ENCODE data around the gene PLOD1. TPM values are rescaled to one million over a fixed set of nuclear protein-coding genes. Genes with fewer than 3 reads are reported as not detected.

The PLOD1 gene
- total and polyA plus RNA-seq, 2 experiments from 2014 or later, result 22.4 to 62.9 TPM

DNA sequence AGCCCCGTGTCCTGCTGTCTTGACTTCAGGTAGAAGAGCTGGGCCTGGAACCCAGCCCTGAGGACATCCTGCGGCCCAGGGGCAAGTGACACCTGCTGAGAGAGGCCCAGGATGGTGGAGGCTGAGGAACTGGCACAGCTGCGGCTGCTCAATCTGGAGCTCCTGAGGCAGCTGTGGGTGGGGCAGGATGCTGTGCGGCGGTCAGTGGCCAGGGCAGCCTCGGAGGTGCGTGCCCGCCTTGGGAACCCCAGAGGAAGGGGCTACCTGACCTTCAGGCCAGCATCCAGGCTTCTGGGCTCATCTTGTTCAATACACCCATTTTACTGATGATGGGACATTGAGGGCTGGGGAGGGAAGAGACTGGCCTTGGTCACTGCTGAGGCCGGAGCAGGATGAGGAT lies 87.1 kb downstream of the PLOD1 start:
- peaks cover 8% of the 10 kb centered on the region; the same call in 1 of the 2 replicates for H3F3A ChIP-seq (replicated peaks; ENCODE audit: low read depth)
- peaks cover 22% of the 10 kb centered on the region for H3K36me3 ChIP-seq (ENCODE audit: insufficient read depth)
- Mint-ChIP-seq H3K36me3 (ENCODE audit: low read depth) (peaks cover 42% of the 10 kb centered on the region), H3K27me3 (ENCODE audit: insufficient read depth, low read depth, poor library complexity) (peaks cover 4% of the 10 kb centered on the region), H3K4me3 (no peak overlapping the region), H3K9me3 (no peaks in the 10 kb centered on the region), H3K27ac (no peak overlapping the region), H3K4me1 (no peaks in the 10 kb centered on the region)
- H3K79me2 ChIP-seq (replicated peaks; ENCODE audit: insufficient read depth), result peaks cover 24% of the 10 kb centered on the region
- H2AFZ ChIP-seq, result no peak overlapping the region
- H3K27ac ChIP-seq (ENCODE audit: low read depth), result no peak overlapping the region
- no peaks in the 10 kb centered on the region; the same call in 1 of the 2 replicates for H4K20me1 ChIP-seq (replicated peaks; ENCODE audit: insufficient read depth)
- no peaks in the 10 kb centered on the region for H3K9me2 ChIP-seq (ENCODE audit: insufficient read depth)
- ATAC-seq (no peak), DNase-seq (ENCODE audit: low spot score) (no peak)
- H3K27me3 ChIP-seq (ENCODE audit: insufficient read depth), result no peaks in the 10 kb centered on the region
- peaks cover 7% of the 10 kb centered on the region; the same call in 1 of the 2 replicates for H3K4me1 ChIP-seq (ENCODE audit: insufficient read depth)
- no peak for TF ChIP-seq EZH2phosphoT487 (IDR thresholded peaks at IDR 0.05; ENCODE audit: unreplicated experiment)
- no peak for TF ChIP-seq ZNF331 (CRISPR knock-in tag; IDR thresholded peaks at IDR 0.05; ENCODE audit: low read depth)
- TF ChIP-seq POLR2AphosphoS5 (IDR thresholded peaks at IDR 0.05; ENCODE audit: low read depth), result no peak
- TF ChIP-seq, protein P1, sequence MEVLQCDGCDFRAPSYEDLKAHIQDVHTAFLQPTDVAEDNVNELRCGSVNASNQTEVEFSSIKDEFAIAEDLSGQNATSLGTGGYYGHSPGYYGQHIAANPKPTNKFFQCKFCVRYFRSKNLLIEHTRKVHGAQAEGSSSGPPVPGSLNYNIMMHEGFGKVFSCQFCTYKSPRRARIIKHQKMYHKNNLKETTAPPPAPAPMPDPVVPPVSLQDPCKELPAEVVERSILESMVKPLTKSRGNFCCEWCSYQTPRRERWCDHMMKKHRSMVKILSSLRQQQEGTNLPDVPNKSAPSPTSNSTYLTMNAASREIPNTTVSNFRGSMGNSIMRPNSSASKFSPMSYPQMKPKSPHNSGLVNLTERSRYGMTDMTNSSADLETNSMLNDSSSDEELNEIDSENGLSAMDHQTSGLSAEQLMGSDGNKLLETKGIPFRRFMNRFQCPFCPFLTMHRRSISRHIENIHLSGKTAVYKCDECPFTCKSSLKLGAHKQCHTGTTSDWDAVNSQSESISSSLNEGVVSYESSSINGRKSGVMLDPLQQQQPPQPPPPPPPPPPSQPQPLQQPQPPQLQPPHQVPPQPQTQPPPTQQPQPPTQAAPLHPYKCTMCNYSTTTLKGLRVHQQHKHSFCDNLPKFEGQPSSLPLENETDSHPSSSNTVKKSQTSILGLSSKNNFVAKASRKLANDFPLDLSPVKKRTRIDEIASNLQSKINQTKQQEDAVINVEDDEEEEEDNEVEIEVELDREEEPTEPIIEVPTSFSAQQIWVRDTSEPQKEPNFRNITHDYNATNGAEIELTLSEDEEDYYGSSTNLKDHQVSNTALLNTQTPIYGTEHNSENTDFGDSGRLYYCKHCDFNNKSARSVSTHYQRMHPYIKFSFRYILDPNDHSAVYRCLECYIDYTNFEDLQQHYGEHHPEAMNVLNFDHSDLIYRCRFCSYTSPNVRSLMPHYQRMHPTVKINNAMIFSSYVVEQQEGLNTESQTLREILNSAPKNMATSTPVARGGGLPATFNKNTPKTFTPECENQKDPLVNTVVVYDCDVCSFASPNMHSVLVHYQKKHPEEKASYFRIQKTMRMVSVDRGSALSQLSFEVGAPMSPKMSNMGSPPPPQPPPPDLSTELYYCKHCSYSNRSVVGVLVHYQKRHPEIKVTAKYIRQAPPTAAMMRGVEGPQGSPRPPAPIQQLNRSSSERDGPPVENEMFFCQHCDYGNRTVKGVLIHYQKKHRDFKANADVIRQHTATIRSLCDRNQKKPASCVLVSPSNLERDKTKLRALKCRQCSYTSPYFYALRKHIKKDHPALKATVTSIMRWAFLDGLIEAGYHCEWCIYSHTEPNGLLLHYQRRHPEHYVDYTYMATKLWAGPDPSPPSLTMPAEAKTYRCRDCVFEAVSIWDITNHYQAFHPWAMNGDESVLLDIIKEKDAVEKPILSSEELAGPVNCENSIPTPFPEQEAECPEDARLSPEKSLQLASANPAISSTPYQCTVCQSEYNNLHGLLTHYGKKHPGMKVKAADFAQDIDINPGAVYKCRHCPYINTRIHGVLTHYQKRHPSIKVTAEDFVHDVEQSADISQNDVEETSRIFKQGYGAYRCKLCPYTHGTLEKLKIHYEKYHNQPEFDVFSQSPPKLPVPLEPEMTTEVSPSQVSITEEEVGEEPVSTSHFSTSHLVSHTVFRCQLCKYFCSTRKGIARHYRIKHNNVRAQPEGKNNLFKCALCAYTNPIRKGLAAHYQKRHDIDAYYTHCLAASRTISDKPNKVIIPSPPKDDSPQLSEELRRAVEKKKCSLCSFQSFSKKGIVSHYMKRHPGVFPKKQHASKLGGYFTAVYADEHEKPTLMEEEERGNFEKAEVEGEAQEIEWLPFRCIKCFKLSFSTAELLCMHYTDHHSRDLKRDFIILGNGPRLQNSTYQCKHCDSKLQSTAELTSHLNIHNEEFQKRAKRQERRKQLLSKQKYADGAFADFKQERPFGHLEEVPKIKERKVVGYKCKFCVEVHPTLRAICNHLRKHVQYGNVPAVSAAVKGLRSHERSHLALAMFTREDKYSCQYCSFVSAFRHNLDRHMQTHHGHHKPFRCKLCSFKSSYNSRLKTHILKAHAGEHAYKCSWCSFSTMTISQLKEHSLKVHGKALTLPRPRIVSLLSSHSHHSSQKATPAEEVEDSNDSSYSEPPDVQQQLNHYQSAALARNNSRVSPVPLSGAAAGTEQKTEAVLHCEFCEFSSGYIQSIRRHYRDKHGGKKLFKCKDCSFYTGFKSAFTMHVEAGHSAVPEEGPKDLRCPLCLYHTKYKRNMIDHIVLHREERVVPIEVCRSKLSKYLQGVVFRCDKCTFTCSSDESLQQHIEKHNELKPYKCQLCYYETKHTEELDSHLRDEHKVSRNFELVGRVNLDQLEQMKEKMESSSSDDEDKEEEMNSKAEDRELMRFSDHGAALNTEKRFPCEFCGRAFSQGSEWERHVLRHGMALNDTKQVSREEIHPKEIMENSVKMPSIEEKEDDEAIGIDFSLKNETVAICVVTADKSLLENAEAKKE (CRISPR knock-in tag; IDR thresholded peaks at IDR 0.05), result no peak
- TF ChIP-seq NANOG (IDR thresholded peaks at IDR 0.05; ENCODE audit: borderline replicate concordance), result no peak
- H3K4me2 ChIP-seq, result no peak overlapping the region
- H3K4me3 ChIP-seq, result no peak overlapping the region

DNA sequence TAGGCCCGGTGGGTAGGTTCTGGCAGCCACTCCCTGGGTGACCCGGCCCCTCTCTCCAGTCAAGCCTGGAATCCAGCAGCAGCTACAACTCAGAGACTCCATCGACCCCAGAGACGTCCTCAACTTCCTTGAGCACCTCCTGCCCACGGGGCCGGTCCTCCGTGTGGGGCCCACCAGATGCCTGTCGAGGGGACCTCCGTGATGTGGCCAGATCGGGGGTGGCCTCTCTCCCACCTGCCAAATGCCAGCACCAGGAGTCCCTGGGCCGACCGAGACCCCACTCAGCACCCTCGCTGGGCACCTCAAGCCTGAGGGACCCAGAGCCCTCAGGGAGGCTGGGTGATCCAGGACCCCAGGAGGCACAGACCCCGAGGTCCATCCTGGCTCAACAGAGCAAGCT lies 87.5 kb downstream of the PLOD1 start:
- Histone ChIP-seq H3K4me2 (no peak overlapping the region), H3K4me1 (ENCODE audit: insufficient read depth) (peaks cover 7% of the 10 kb centered on the region; the same call in 1 of the 2 replicates), H3K79me2 (replicated peaks; ENCODE audit: insufficient read depth) (peaks cover 24% of the 10 kb centered on the region), H2AFZ (no peak overlapping the region), H3K36me3 (ENCODE audit: insufficient read depth) (peaks cover 26% of the 10 kb centered on the region), H3K9me2 (ENCODE audit: insufficient read depth) (no peaks in the 10 kb centered on the region), H4K20me1 (replicated peaks; ENCODE audit: insufficient read depth) (no peaks in the 10 kb centered on the region; the same call in 1 of the 2 replicates), H3K27ac (ENCODE audit: low read depth) (no peak overlapping the region), H3K27me3 (ENCODE audit: insufficient read depth) (no peaks in the 10 kb centered on the region), H3K4me3 (no peak overlapping the region), H3F3A (replicated peaks; ENCODE audit: low read depth) (peaks cover 8% of the 10 kb centered on the region; the same call in 1 of the 2 replicates)
- H3K27ac Mint-ChIP-seq, result no peak overlapping the region
- ATAC-seq (no peak), DNase-seq (ENCODE audit: low spot score) (no peak)
- no peaks in the 10 kb centered on the region for H3K9me3 Mint-ChIP-seq
- peaks cover 46% of the 10 kb centered on the region for H3K36me3 Mint-ChIP-seq (ENCODE audit: low read depth)
- H3K4me3 Mint-ChIP-seq, result no peak overlapping the region
- peaks cover 4% of the 10 kb centered on the region for H3K27me3 Mint-ChIP-seq (ENCODE audit: insufficient read depth, low read depth, poor library complexity)
- no peaks in the 10 kb centered on the region for H3K4me1 Mint-ChIP-seq
- TF ChIP-seq POLR2AphosphoS5 (IDR thresholded peaks at IDR 0.05; ENCODE audit: low read depth), result no peak
- no peak for TF ChIP-seq ZNF114 (CRISPR knock-in tag; IDR thresholded peaks at IDR 0.05)
- TF ChIP-seq, protein P1 (CRISPR knock-in tag; IDR thresholded peaks at IDR 0.05), result no peak
- TF ChIP-seq ZNF331 (CRISPR knock-in tag; IDR thresholded peaks at IDR 0.05; ENCODE audit: low read depth), result no peak
- TF ChIP-seq NANOG (IDR thresholded peaks at IDR 0.05; ENCODE audit: borderline replicate concordance), result no peak
